H1 (cell line): Measurements from ENCODE around the gene ARL2BP. TPM values are rescaled to one million over a fixed set of nuclear protein-coding genes. Genes with fewer than 3 reads are reported as not detected.

Experiments used
- CTCF ChIA-PET: fragments of 300-600 bp; sonication (Branson Sonifier 250); formaldehyde crosslinking; loops from one replicate; lab custom pipeline; 2021; ENCODE audit not compliant: partially characterized antibody; lab: Charles Lee
- POLR2A ChIA-PET: fragments of 300-600 bp; sonication (Branson Sonifier 250); formaldehyde crosslinking; loops from one replicate; lab custom pipeline; 2021; ENCODE audit warnings: inconsistent platforms; ENCODE audit not compliant: partially characterized antibody; lab: Charles Lee
- DNase-seq, 2 experiments: peaks; one replicate each; pipeline versions ENCODE4 v3.0.0 to v3.0.0-alpha.2; 2010 to 2022; ENCODE audit warnings: low spot score in 2 of 2, low read depth in 1 of 2, mixed read lengths in 1 of 2
- FAIRE-seq: peaks from 2 replicates; lab custom pipeline; 2011; peaks lifted over from hg19 to GRCh38; lab: Jason Lieb, UNC
- H2AFZ ChIP-seq: 2 replicates; pipeline ENCODE4 v1.8.1; 2012; ENCODE audit warnings: low read length, inconsistent platforms
- H2AK5ac ChIP-seq: 2 replicates; pipeline ENCODE4 v1.6.1; 2013; ENCODE audit warnings: low read depth, low read length
- H2BK120ac ChIP-seq: replicated peaks from 2 replicates; pipeline ENCODE3; 2013; ENCODE audit warnings: low read depth, low read length, inconsistent platforms
- H2BK12ac ChIP-seq: 2 replicates; pipeline ENCODE4 v1.6.1; 2013; ENCODE audit warnings: low read depth, low read length
- H2BK15ac ChIP-seq: 2 replicates; pipeline ENCODE4 v1.6.1; 2013; ENCODE audit warnings: low read length
- H2BK20ac ChIP-seq: 2 replicates; pipeline ENCODE4 v1.6.1; 2013; ENCODE audit warnings: low read length
- H2BK5ac ChIP-seq: 2 replicates; pipeline ENCODE4 v1.6.1; 2013; ENCODE audit warnings: low read depth, low read length
- H3K14ac ChIP-seq: 2 replicates; pipeline ENCODE4 v1.6.1; 2013; ENCODE audit warnings: inconsistent platforms; ENCODE audit not compliant: insufficient read length
- H3K18ac ChIP-seq: 2 replicates; pipeline ENCODE4 v1.6.1; 2013; ENCODE audit warnings: low read length; ENCODE audit errors: extremely low read depth
- H3K23ac ChIP-seq: 2 replicates; pipeline ENCODE4 v1.6.1; 2013; ENCODE audit warnings: inconsistent platforms; ENCODE audit not compliant: insufficient read length
- H3K23me2 ChIP-seq: 2 replicates; pipeline ENCODE4 v1.6.1; 2013; ENCODE audit warnings: low read depth, low read length
- H3K27ac ChIP-seq: 2 replicates; pipeline ENCODE4 v1.6.1; 2011; ENCODE audit warnings: low read depth, low read length, inconsistent platforms
- H3K27me3 ChIP-seq, 4 experiments: replicated peaks in 1 of 4; 1 replicate in 1 of 4; 2 replicates in 3 of 4; pipeline versions ENCODE4 v1.6.1 to v1.8.1; 2011 to 2013; ENCODE audit warnings: low read length in 3 of 4, mild to moderate bottlenecking in 3 of 4, inconsistent platforms in 2 of 4, mixed read lengths in 2 of 4, moderate library complexity in 1 of 4; ENCODE audit not compliant: control insufficient read depth in 3 of 4, insufficient read depth in 3 of 4; ENCODE audit errors: extremely low read depth in 1 of 4
- H3K36me3 ChIP-seq, 4 experiments: 2 replicates each; pipeline versions ENCODE4 v1.6.1 to v1.8.1; 2011 to 2013; ENCODE audit warnings: mild to moderate bottlenecking in 4 of 4, low read length in 3 of 4, moderate library complexity in 2 of 4, control low read depth in 1 of 4, inconsistent platforms in 1 of 4; ENCODE audit not compliant: insufficient read depth in 4 of 4, control insufficient read depth in 2 of 4
- H3K4ac ChIP-seq: replicated peaks from 2 replicates; pipeline ENCODE3; 2013; ENCODE audit warnings: low read length, low read depth, mixed read lengths, inconsistent platforms; ENCODE audit not compliant: insufficient read length
- H3K4me1 ChIP-seq, 4 experiments: replicated peaks in 1 of 4; 1 replicate in 1 of 4; 2 replicates in 3 of 4; pipeline versions ENCODE4 v1.6.1 to v1.8.1; 2011 to 2013; ENCODE audit warnings: low read length in 3 of 4, inconsistent platforms in 2 of 4, mixed read lengths in 1 of 4; ENCODE audit not compliant: insufficient read depth in 4 of 4, control insufficient read depth in 3 of 4
- H3K4me2 ChIP-seq, 2 experiments: 2 replicates each; pipeline versions ENCODE4 v1.6.1 to v1.8.1; 2011 to 2013; ENCODE audit warnings: low read depth in 2 of 2, low read length in 2 of 2, control low read depth in 1 of 2, inconsistent platforms in 1 of 2, mild to moderate bottlenecking in 1 of 2; ENCODE audit not compliant: insufficient read depth in 1 of 2
- H3K4me3 ChIP-seq, 4 experiments: fragments of 200-600, 300-600 bp in 1 of 4; sonication (generic), shearing (Covaris generic), sonication (Bioruptor Twin) in 1 of 4; 2 replicates each; pipeline versions ENCODE4 v1.5.1 to v1.8.1; 2011 to 2016; ENCODE audit warnings: low read length in 4 of 4, low read depth in 3 of 4, control low read depth in 2 of 4, inconsistent platforms in 2 of 4, mild to moderate bottlenecking in 2 of 4, mixed read lengths in 1 of 4, moderate library complexity in 1 of 4; ENCODE audit not compliant: insufficient read depth in 2 of 4; ENCODE audit errors: extremely low read depth in 1 of 4
- H3K56ac ChIP-seq: replicated peaks from 2 replicates; pipeline ENCODE3; 2013; ENCODE audit warnings: low read depth, mild to moderate bottlenecking, mixed read lengths, low read length, inconsistent platforms; ENCODE audit not compliant: insufficient read length
- H3K79me1 ChIP-seq: 2 replicates; pipeline ENCODE4 v1.6.1; 2013; ENCODE audit warnings: low read depth, low read length, control low read depth
- H3K79me2 ChIP-seq, 2 experiments: 2 replicates each; pipeline versions ENCODE4 v1.6.1 to v1.8.1; 2012 to 2013; ENCODE audit warnings: low read length in 2 of 2, mild to moderate bottlenecking in 2 of 2, inconsistent platforms in 1 of 2; ENCODE audit not compliant: insufficient read depth in 2 of 2, control insufficient read depth in 1 of 2
- H3K9ac ChIP-seq, 4 experiments: replicated peaks in 1 of 4; 1 replicate in 1 of 4; 2 replicates in 3 of 4; pipeline versions ENCODE4 v1.6.1 to v1.8.1; 2011 to 2013; ENCODE audit warnings: low read depth in 3 of 4, low read length in 3 of 4, control low read depth in 2 of 4, mild to moderate bottlenecking in 2 of 4, moderate library complexity in 2 of 4, inconsistent platforms in 1 of 4; ENCODE audit errors: extremely low read depth in 1 of 4
- H3K9me3 ChIP-seq, 2 experiments: 2 replicates each; pipeline versions ENCODE4 v1.6.1 to v1.8.1; 2012 to 2013; ENCODE audit warnings: mild to moderate bottlenecking in 2 of 2, moderate library complexity in 2 of 2, control low read depth in 1 of 2, inconsistent platforms in 1 of 2, low read depth in 1 of 2, low read length in 1 of 2, mixed read lengths in 1 of 2; ENCODE audit not compliant: insufficient read depth in 2 of 2
- H4K20me1 ChIP-seq, 2 experiments: replicated peaks in 1 of 2; 2 replicates each; pipeline versions ENCODE3 to v1.8.1; 2011 to 2013; ENCODE audit warnings: inconsistent platforms in 2 of 2, low read length in 2 of 2, mild to moderate bottlenecking in 1 of 2; ENCODE audit not compliant: insufficient read depth in 2 of 2, control insufficient read depth in 1 of 2
- H4K5ac ChIP-seq: 2 replicates; pipeline ENCODE4 v1.6.1; 2013; ENCODE audit warnings: low read length, low read depth, mixed read lengths, inconsistent platforms; ENCODE audit not compliant: insufficient read length
- H4K8ac ChIP-seq: 2 replicates; pipeline ENCODE4 v1.8.0; 2013; ENCODE audit warnings: mild to moderate bottlenecking, moderate library complexity, low read length, inconsistent platforms; ENCODE audit not compliant: insufficient read depth; ENCODE audit errors: extremely low read depth
- H4K91ac ChIP-seq: replicated peaks from 2 replicates; pipeline ENCODE3; 2013; ENCODE audit warnings: low read length, mixed read lengths, inconsistent platforms; ENCODE audit not compliant: insufficient read length
- BCL11A ChIP-seq, 2 experiments: IDR thresholded peaks; one replicate each; pipeline ENCODE4 v1.6.1; 2011; ENCODE audit warnings: low read depth in 2 of 2, low read length in 2 of 2, mild to moderate bottlenecking in 2 of 2
- CHD1 ChIP-seq: IDR thresholded peaks from 2 replicates; pipeline ENCODE4 v1.6.1; 2012; ENCODE audit warnings: low read depth, low read length, improper control_type of control experiment
- CTCF ChIP-seq, 3 experiments: IDR thresholded peaks; 1 replicate in 2 of 3; 2 replicates in 1 of 3; pipeline versions ENCODE4 v1.5.1 to v1.6.1; 2011; ENCODE audit warnings: low read length in 3 of 3, mild to moderate bottlenecking in 3 of 3, inconsistent platforms in 2 of 3, low read depth in 1 of 3, moderate library complexity in 1 of 3; ENCODE audit not compliant: insufficient read depth in 1 of 3; ENCODE audit errors: control extremely low read depth in 1 of 3
- EP300 ChIP-seq, 2 experiments: IDR thresholded peaks; 1 replicate in 1 of 2; 2 replicates in 1 of 2; pipeline ENCODE4 v1.6.1; 2011 to 2012; ENCODE audit warnings: low read depth in 2 of 2, low read length in 2 of 2, mild to moderate bottlenecking in 2 of 2, borderline replicate concordance in 1 of 2, inconsistent platforms in 1 of 2, moderate library complexity in 1 of 2
- EZH2 ChIP-seq: fragments of 200-600 bp; sonication (generic); IDR thresholded peaks from 2 replicates; pipeline ENCODE4 v1.7.1; 2012; ENCODE audit warnings: low read depth, mild to moderate bottlenecking, moderate library complexity, low read length, inconsistent platforms; ENCODE audit not compliant: severe bottlenecking
- GTF2F1 ChIP-seq: IDR thresholded peaks from 2 replicates; pipeline ENCODE4 v1.6.1; 2012; ENCODE audit warnings: low read depth, low read length, improper control_type of control experiment, borderline replicate concordance
- SIRT6 ChIP-seq: IDR thresholded peaks from one replicate; pipeline ENCODE4 v1.7.1; 2012; ENCODE audit warnings: low read length, inconsistent platforms
- SP2 ChIP-seq: IDR thresholded peaks from 2 replicates; pipeline ENCODE4 v1.6.1; 2012; ENCODE audit warnings: mild to moderate bottlenecking, low read length, inconsistent platforms
- SUZ12 ChIP-seq: fragments of 200-600 bp; sonication (generic); IDR thresholded peaks from 2 replicates; pipeline ENCODE4 v1.6.1; 2012; ENCODE audit warnings: mild to moderate bottlenecking, inconsistent platforms, low read length, moderate library complexity, mixed read lengths
- ZNF274 ChIP-seq: IDR thresholded peaks from 2 replicates; pipeline ENCODE4 v1.7.0; 2012; ENCODE audit warnings: low read length, borderline replicate concordance; ENCODE audit errors: extremely low read depth
- WGBS, 2 experiments: shearing (Covaris generic) in 1 of 2; methylation state at CpG; one replicate each; pipeline versions ENCODE4 v1.1.6 to v1.1.7; 2013 to 2015; ENCODE audit warnings: low lambda C conversion rate in 2 of 2, mixed read lengths in 2 of 2, inconsistent platforms in 1 of 2, low coverage in 1 of 2, missing lambda C conversion rate in 1 of 2; ENCODE audit not compliant: insufficient replicate concordance in 2 of 2, insufficient coverage in 1 of 2, insufficient read length in 1 of 2; ENCODE audit errors: extremely low coverage in 1 of 2, missing lambda C conversion rate in 1 of 2; 5-methylcytosine and 5-hydroxymethylcytosine counted together
- polyA plus RNA-seq, 7 experiments: library from polyadenylated mRNA; depleted of rRNA in 3 of 7; stranded (reverse) in 5 of 7; unstranded in 2 of 7; fragments of >200 nt in 5 of 7; fragments of 200-250 nt in 2 of 7; gene quantifications; 1 replicate in 5 of 7; 2 replicates in 1 of 7; 4 replicates in 1 of 7; pipeline versions ENCODE4 v1.2.1 to v1.2.3, GENCODE V29; 2011 to 2013; ENCODE audit warnings: missing spikeins in 2 of 7, mixed read lengths in 2 of 7
- total RNA-seq: library from RNA; stranded (reverse); fragmentation: NEBNext Ultra II Directional; extraction: Animal tissue kit (Norgen Biotek cat#: 25700); gene quantifications from 2 replicates; pipeline ENCODE4 v1.2.1, GENCODE V29; 2021

The ARL2BP gene
- total and polyA plus RNA-seq, 2 of the 8 experiments (the other 6 are each of a cell fraction or from before 2014, with no cell fraction given) = 13.6 to 18.3 TPM

- Histone ChIP-seq H4K8ac (no peak overlapping the region), H2AK5ac (no peak overlapping the region), H4K91ac (no peak overlapping the region), H4K5ac (no peak overlapping the region), H3K79me2 (no peaks in the 10 kb centered on the region), H2BK12ac (no peak overlapping the region), H3K9ac (no peak overlapping the region), H3K4me1 (peaks cover 0 to 8% (median 4%) of the 10 kb centered on the region in 4 experiments; a peak in 5 of 7 replicates), H3K27ac (no peak overlapping the region), H3K18ac (no peak overlapping the region), H2BK5ac (no peak overlapping the region), H3K4me2 (no peak overlapping the region), H3K4me3 (no peak overlapping the region), H2BK20ac (no peak overlapping the region), H3K56ac (no peak overlapping the region), H3K14ac (no peak overlapping the region), H2AFZ (no peak overlapping the region), H3K4ac (no peak overlapping the region), H3K23ac (no peak overlapping the region), H3K9me3 (no peaks in the 10 kb centered on the region), H3K27me3 (peaks cover 9 to 28% (median 24%) of the 10 kb centered on the region in 4 experiments; a peak in 6 of 7 replicates), H3K36me3 (no peaks in the 10 kb centered on the region; a peak in 2 of 8 replicates), H2BK120ac (no peak overlapping the region), H3K79me1 (no peaks in the 10 kb centered on the region), H4K20me1 (no peaks in the 10 kb centered on the region), H2BK15ac (no peak overlapping the region), H3K23me2 (peaks cover 6% of the 10 kb centered on the region)
- POLR2A ChIA-PET = interaction anchor here (1.6 kb wide), 2 partner anchors 10 to 17 kb away, joined by 3 to 4 read pairs; no protein-coding TSS in a partner anchor
- FAIRE-seq (no peak), DNase-seq (no peak)
- CTCF ChIA-PET = interaction anchor here (1.7 kb wide), 1 partner anchor 135 kb away, joined by 3 read pairs; no protein-coding TSS in a partner anchor
- WGBS, 2 experiments = 84% methylated on average over 8 of the region's 8 CpGs; no CpG with 5 or more reads in 1 of the 2 experiments
- TF ChIP-seq SUZ12 = no peak
- TF ChIP-seq EZH2 = no peak
- no peak for TF ChIP-seq EP300 (IDR thresholded peaks at IDR 0.05; ENCODE audit: borderline replicate concordance in 1 of 2, low read depth in 2 of 2, low read length in 2 of 2)
- TF ChIP-seq SP2 = no peak
- TF ChIP-seq SIRT6 = no peak
- no peak for TF ChIP-seq CHD1
- TF ChIP-seq ZNF274 = no peak
- TF ChIP-seq BCL11A (IDR thresholded peaks at IDR 0.05; ENCODE audit: low read depth in 2 of 2, low read length in 2 of 2) = no peak
- TF ChIP-seq CTCF (IDR thresholded peaks at IDR 0.05; ENCODE audit: control extremely low read depth in 1 of 3, insufficient read depth in 1 of 3, low read depth in 1 of 3, low read length in 3 of 3) = no peak
- TF ChIP-seq GTF2F1 = no peak
Measured at GRCh38 chr16:57282510-57283213, 37.6 kb downstream of the ARL2BP start.
